Trophoblast cell (in vitro differentiated cells and primary cell): Measurements from ENCODE around the gene TMED4.

Source experiments
- DNase-seq, 2 donors: peaks; one replicate each; pipeline ENCODE4 v3.0.0-alpha.2; 2016
- H2AFZ ChIP-seq: 2 replicates; pipeline ENCODE4 v1.6.1; 2013; ENCODE audit warnings: low read length, moderate library complexity, mild to moderate bottlenecking; ENCODE audit not compliant: insufficient read depth, poor library complexity
- H2AK5ac ChIP-seq: 2 replicates; pipeline ENCODE4 v1.6.1; 2013; ENCODE audit warnings: mild to moderate bottlenecking, low read length
- H2BK120ac ChIP-seq: 2 replicates; pipeline ENCODE4 v1.6.1; 2013; ENCODE audit warnings: low read length, mild to moderate bottlenecking, moderate library complexity; ENCODE audit not compliant: insufficient read depth, poor library complexity
- H2BK12ac ChIP-seq: 2 replicates; pipeline ENCODE4 v1.6.1; 2013; ENCODE audit warnings: mild to moderate bottlenecking, low read length, moderate library complexity
- H2BK5ac ChIP-seq: 2 replicates; pipeline ENCODE4 v1.6.1; 2013; ENCODE audit warnings: low read length, low read depth, moderate library complexity, mild to moderate bottlenecking; ENCODE audit not compliant: poor library complexity
- H3K14ac ChIP-seq: 2 replicates; pipeline ENCODE4 v1.6.1; 2013; ENCODE audit warnings: mild to moderate bottlenecking, low read length
- H3K18ac ChIP-seq: 2 replicates; pipeline ENCODE4 v1.6.1; 2013; ENCODE audit warnings: mild to moderate bottlenecking, low read length
- H3K23ac ChIP-seq: 2 replicates; pipeline ENCODE4 v1.6.1; 2013; ENCODE audit warnings: low read length
- H3K27ac ChIP-seq: 2 replicates; pipeline ENCODE4 v1.5.1; 2013; ENCODE audit warnings: low read depth, mild to moderate bottlenecking, inconsistent platforms, low read length, moderate library complexity
- H3K27me3 ChIP-seq: 2 replicates; pipeline ENCODE4 v1.6.1; 2013; ENCODE audit warnings: inconsistent platforms, mild to moderate bottlenecking, low read length, moderate library complexity; ENCODE audit not compliant: insufficient read depth
- H3K36me3 ChIP-seq, 2 experiments: 1 replicate in 1 of 2; 2 replicates in 1 of 2; pipeline ENCODE4 v1.6.1; 2013; ENCODE audit warnings: low read length in 2 of 2, mild to moderate bottlenecking in 2 of 2, moderate library complexity in 1 of 2; ENCODE audit not compliant: insufficient read depth in 2 of 2, control insufficient read depth in 1 of 2
- H3K4ac ChIP-seq: 2 replicates; pipeline ENCODE4 v1.6.1; 2013; ENCODE audit warnings: low read depth, mild to moderate bottlenecking, low read length, moderate library complexity
- H3K4me1 ChIP-seq, 2 experiments: 1 replicate in 1 of 2; 2 replicates in 1 of 2; pipeline ENCODE4 v1.6.1; 2013; ENCODE audit warnings: low read length in 2 of 2, mild to moderate bottlenecking in 2 of 2, moderate library complexity in 1 of 2; ENCODE audit not compliant: insufficient read depth in 2 of 2, control insufficient read depth in 1 of 2
- H3K4me2 ChIP-seq: 2 replicates; pipeline ENCODE4 v1.6.1; 2013; ENCODE audit warnings: inconsistent platforms, mild to moderate bottlenecking, low read length, moderate library complexity
- H3K4me3 ChIP-seq: 2 replicates; pipeline ENCODE4 v1.5.1; 2013; ENCODE audit warnings: mild to moderate bottlenecking, low read depth, low read length, inconsistent platforms
- H3K79me1 ChIP-seq: one replicate; pipeline ENCODE4 v1.6.1; 2013; ENCODE audit warnings: low read length
- H3K79me2 ChIP-seq: 2 replicates; pipeline ENCODE4 v1.6.1; 2013; ENCODE audit warnings: low read length, mild to moderate bottlenecking; ENCODE audit not compliant: control insufficient read depth, insufficient read depth, poor library complexity
- H3K9ac ChIP-seq: 2 replicates; pipeline ENCODE4 v1.6.1; 2013; ENCODE audit warnings: mild to moderate bottlenecking, low read length
- H3K9me3 ChIP-seq: 2 replicates; pipeline ENCODE4 v1.6.1; 2013; ENCODE audit warnings: low read depth, mild to moderate bottlenecking, control low read depth, inconsistent platforms, low read length; ENCODE audit not compliant: insufficient read depth
- H4K12ac ChIP-seq: 2 replicates; pipeline ENCODE4 v1.6.1; 2013; ENCODE audit warnings: low read depth, mild to moderate bottlenecking, low read length, moderate library complexity
- H4K8ac ChIP-seq: 2 replicates; pipeline ENCODE4 v1.6.1; 2013; ENCODE audit warnings: low read depth, mild to moderate bottlenecking, low read length, moderate library complexity
- H4K91ac ChIP-seq: one replicate; pipeline ENCODE4 v1.6.1; 2013; ENCODE audit warnings: low read depth, mild to moderate bottlenecking, low read length, moderate library complexity
- WGBS: extraction: QIAGEN DNeasy Blood & Tissue Kit; methylation state at CpG from one replicate; pipeline ENCODE4 v1.1.7; 2013; ENCODE audit warnings: missing lambda C conversion rate; ENCODE audit not compliant: insufficient read length, insufficient coverage; ENCODE audit errors: extremely low coverage; 5-methylcytosine and 5-hydroxymethylcytosine counted together

Gene TMED4

DNA sequence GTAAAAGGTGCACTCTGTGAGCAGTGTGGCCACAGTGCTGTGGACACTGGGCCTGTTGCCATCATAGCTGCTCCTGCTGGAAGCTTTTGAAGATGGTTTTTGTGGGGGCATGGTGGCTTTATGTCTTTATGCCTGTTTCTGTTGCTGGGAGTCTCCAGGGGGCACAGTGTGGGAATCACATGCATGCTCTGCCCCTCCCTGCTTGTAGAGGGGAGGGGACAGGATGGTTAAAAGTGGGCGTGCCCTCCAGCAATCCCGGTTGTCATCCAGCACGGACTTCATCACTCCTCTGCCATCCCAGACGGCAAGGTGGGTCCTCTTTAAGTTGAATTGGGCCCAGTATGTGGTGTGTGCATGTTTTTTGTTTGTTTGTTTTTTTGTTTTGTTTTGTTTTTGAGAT lies 44.6 kb upstream of the TMED4 start:
- peaks cover 5% of the 10 kb centered on the region for H3K79me2 ChIP-seq
- no peak for DNase-seq
- no peak overlapping the region for H3K23ac ChIP-seq
- no peak overlapping the region for H4K8ac ChIP-seq
- H3K36me3 ChIP-seq: peaks cover 31 to 38% of the 10 kb centered on the region in 2 experiments
- no peak overlapping the region for H4K12ac ChIP-seq
- no peak overlapping the region for H2AK5ac ChIP-seq
- H3K9me3 ChIP-seq: no peaks in the 10 kb centered on the region
- H3K14ac ChIP-seq: no peak overlapping the region
- H2BK5ac ChIP-seq: no peak overlapping the region
- H3K18ac ChIP-seq: no peak overlapping the region
- H2AFZ ChIP-seq: no peak overlapping the region
- H3K9ac ChIP-seq: no peak overlapping the region
- H3K4ac ChIP-seq: no peak overlapping the region
- H3K4me3 ChIP-seq: no peak overlapping the region
- no CpG with 5 or more reads among the region's 4 CpGs for WGBS
- no peak overlapping the region for H3K4me2 ChIP-seq
- H4K91ac ChIP-seq: no peak overlapping the region
- H3K79me1 ChIP-seq: no peaks in the 10 kb centered on the region
- H2BK120ac ChIP-seq: no peak overlapping the region
- H3K4me1 ChIP-seq: peaks cover 4 to 6% of the 10 kb centered on the region in 2 experiments
- no peaks in the 10 kb centered on the region for H3K27me3 ChIP-seq
- no peak overlapping the region for H3K27ac ChIP-seq
- no peak overlapping the region for H2BK12ac ChIP-seq

DNA sequence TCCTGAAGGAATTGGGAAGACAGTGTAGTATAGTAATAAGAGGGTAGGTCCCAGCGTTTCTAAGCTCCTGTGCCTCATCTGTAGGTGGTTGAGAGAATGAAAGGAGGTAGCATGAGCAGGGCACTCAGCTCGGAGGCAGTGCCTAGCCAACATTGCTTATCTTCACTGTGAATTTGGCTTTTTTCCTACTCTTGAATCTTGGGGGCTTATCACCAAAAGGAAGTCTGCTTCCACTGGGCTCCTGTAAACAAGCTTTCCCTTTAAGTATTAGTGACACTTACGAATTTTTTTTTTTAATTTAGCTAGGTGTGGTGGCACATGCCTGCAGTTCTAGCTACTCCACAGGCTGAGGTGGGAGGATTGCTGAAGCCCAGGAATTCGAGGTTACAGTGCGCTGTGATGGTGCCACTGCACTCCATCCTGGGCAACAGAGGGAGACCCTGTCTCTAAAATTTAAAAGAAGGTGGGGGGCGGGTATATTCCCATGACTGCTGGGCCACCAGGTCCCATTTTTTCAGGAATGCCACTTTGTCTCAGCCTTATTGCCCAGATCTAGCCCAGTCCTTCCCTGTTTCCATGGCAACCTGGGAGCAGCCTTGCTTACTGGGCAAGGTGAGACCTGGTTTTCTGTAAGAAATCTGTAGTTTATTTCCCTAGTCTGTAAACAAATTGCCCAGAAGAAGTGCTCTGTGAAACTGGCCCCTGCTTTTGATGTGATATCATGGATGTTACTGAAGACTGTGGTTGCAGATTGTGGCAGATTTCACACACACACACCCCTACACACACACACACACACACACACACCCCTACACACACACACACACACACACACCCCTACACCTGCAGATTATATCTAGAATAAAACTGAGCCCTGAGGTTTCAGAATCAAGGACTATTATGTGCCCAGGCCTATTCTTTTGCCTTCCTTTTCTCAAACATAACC lies 43.8 kb upstream of the TMED4 start:
- Histone ChIP-seq H3K4me1 (peaks cover 4 to 8% of the 10 kb centered on the region in 2 experiments), H3K9ac (no peak overlapping the region), H2AK5ac (no peak overlapping the region), H3K18ac (no peak overlapping the region), H3K9me3 (no peaks in the 10 kb centered on the region), H2AFZ (no peak overlapping the region), H3K79me2 (peaks cover 5% of the 10 kb centered on the region), H3K14ac (no peak overlapping the region), H4K91ac (no peak overlapping the region), H3K23ac (no peak overlapping the region), H2BK120ac (no peak overlapping the region), H4K12ac (no peak overlapping the region), H3K27ac (no peak overlapping the region), H2BK5ac (no peak overlapping the region), H3K4me3 (no peak overlapping the region), H3K36me3 (peaks cover 28 to 35% of the 10 kb centered on the region in 2 experiments), H4K8ac (no peak overlapping the region), H3K79me1 (no peaks in the 10 kb centered on the region), H3K27me3 (no peaks in the 10 kb centered on the region), H2BK12ac (no peak overlapping the region), H3K4me2 (no peak overlapping the region), H3K4ac (no peak overlapping the region)
- no peak for DNase-seq
- no CpG with 5 or more reads among the region's 6 CpGs for WGBS

- Histone ChIP-seq H2BK120ac (no peak overlapping the region), H3K27ac (no peak overlapping the region), H3K23ac (no peak overlapping the region), H3K9ac (no peak overlapping the region), H3K79me2 (peaks cover 6% of the 10 kb centered on the region), H2AFZ (no peak overlapping the region), H3K4ac (no peak overlapping the region), H3K4me3 (no peak overlapping the region), H3K27me3 (no peaks in the 10 kb centered on the region), H2AK5ac (no peak overlapping the region), H3K79me1 (peaks cover under 1% of the 10 kb centered on the region), H3K36me3 (peaks cover 21 to 25% of the 10 kb centered on the region in 2 experiments), H3K4me2 (no peak overlapping the region), H3K14ac (no peak overlapping the region), H2BK5ac (no peak overlapping the region), H3K18ac (no peak overlapping the region), H4K8ac (no peak overlapping the region), H4K12ac (no peak overlapping the region), H3K9me3 (no peaks in the 10 kb centered on the region), H3K4me1 (peaks cover 4 to 9% of the 10 kb centered on the region in 2 experiments), H4K91ac (no peak overlapping the region), H2BK12ac (no peak overlapping the region)
- no CpG with 5 or more reads among the region's 9 CpGs for WGBS
- DNase-seq: no peak
Observed at GRCh38 chr7:44624318-44624717, 42.3 kb upstream of the TMED4 start.

DNA sequence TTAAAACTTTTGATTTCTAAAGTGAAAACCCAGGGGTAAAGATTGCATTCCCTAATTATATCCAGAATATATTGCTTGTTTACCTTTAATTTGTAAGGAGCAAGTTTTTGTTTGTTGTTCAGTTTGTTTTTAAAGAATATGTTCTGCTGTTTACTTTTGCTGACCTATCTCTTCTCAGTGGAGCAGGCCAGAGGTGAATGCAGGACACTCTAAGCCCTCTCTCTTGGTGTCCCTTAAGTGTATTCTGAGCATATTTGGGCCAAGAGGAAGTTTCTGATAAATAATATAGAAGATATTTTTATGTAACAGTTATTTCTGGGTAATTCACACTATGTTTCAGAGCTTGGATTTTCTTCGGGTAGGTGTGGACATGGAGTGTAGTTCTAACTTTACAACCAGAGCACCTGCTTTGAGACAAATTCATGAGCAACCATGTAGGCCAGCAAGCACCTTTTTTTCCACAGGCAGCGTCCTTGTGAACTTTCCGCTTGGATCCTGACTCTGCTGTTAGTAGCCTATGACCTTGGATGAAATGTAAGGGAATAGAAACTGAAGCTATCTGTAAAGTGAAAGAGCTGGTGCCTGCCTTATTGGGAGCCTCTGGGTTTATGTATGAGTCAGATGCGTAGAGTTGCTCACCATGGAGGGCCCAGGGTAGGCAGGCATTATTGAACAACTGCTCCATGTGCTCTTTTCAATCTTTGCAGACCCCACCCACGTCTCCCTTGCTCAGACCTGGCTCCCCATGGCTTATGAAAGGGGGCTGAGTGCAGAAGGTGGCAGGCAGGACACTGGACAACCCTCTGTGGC lies 40.5 kb upstream of the TMED4 start:
- Histone ChIP-seq H3K9me3 (no peaks in the 10 kb centered on the region), H3K4ac (peak overlapping the region; percentile 87), H4K8ac (peak overlapping the region; percentile 26), H2BK120ac (no peak overlapping the region), H3K23ac (no peak overlapping the region), H3K27ac (peak overlapping the region; percentile 19), H3K9ac (no peak overlapping the region), H2AFZ (no peak overlapping the region), H3K79me1 (peaks cover 10% of the 10 kb centered on the region), H3K79me2 (peaks cover 10% of the 10 kb centered on the region), H2AK5ac (no peak overlapping the region), H3K18ac (no peak overlapping the region), H2BK12ac (peak overlapping the region; percentile 23), H3K36me3 (peaks cover 18 to 20% of the 10 kb centered on the region in 2 experiments), H3K14ac (no peak overlapping the region), H3K4me2 (no peak overlapping the region), H3K27me3 (no peaks in the 10 kb centered on the region), H4K12ac (no peak overlapping the region), H3K4me1 (peaks cover 9 to 17% of the 10 kb centered on the region in 2 experiments), H2BK5ac (no peak overlapping the region), H4K91ac (peak overlapping the region; percentile 13), H3K4me3 (no peak overlapping the region)
- WGBS: no CpG with 5 or more reads among the region's 5 CpGs
- peak; percentile 30 to 47 for DNase-seq
